MG63 (cell line): ENCODE data around the gene GLMP. TPM values are rescaled to one million over a fixed set of nuclear protein-coding genes. Genes with fewer than 3 reads are reported as not detected.
"Not testable (repeated sequence)": the region's sequence is repeated elsewhere in the genome, so short reads cannot be mapped to it uniquely, and the experiment has no call there.

Experiments used
- DNase-seq: peaks from one replicate; pipeline ENCODE4 v3.0.0-alpha.2; 2020
- H3K27me3 ChIP-seq: fragments of 250-450 bp; sonication (Bioruptor Pico); 2 replicates; pipeline ENCODE4 v1.5.1; 2020; ENCODE audit warnings: mild to moderate bottlenecking, moderate library complexity
- H3K36me3 ChIP-seq: fragments of 250-450 bp; sonication (Bioruptor Pico); 2 replicates; pipeline ENCODE4 v1.5.1; 2020; ENCODE audit warnings: mild to moderate bottlenecking, moderate library complexity
- H3K4me3 ChIP-seq: fragments of 250-450 bp; sonication (Bioruptor Pico); 2 replicates; pipeline ENCODE4 v1.5.1; 2020; ENCODE audit warnings: mild to moderate bottlenecking, moderate library complexity
- H3K9me3 ChIP-seq: fragments of 250-450 bp; sonication (Bioruptor Pico); 2 replicates; pipeline ENCODE4 v1.5.1; 2020; ENCODE audit warnings: mild to moderate bottlenecking, moderate library complexity
- total RNA-seq: library from RNA; depleted of rRNA; stranded (reverse); fragments of >200 nt; shearing (Covaris generic); gene quantifications from 2 replicates; pipeline ENCODE4 v1.2.3, GENCODE V29; 2014; ENCODE audit warnings: low replicate concordance; rRNA removed

GLMP gene
- total RNA-seq = 2.9 and 8.7 TPM in 2 replicates

- H3K9me3 ChIP-seq = no peaks in the 10 kb centered on the region
Measured at GRCh38 chr1:156295391-156295947, at the start of gene GLMP. Gene GLMP (minus strand): TSS chr1:156295679. CDS start chr1:156295645, 34 bp downstream.

GRCh38 chr1:156344409-156344808, 48.9 kb upstream of the GLMP start:
- Histone ChIP-seq H3K27me3 (no peaks in the 10 kb centered on the region; the same call in none of the 2 replicates), H3K9me3 (no peaks in the 10 kb centered on the region), H3K4me3 (no peak overlapping the region), H3K36me3 (no peaks in the 10 kb centered on the region)
- DNase-seq = no peak

More at GRCh38 chr1:156295391-156295947, at the start of gene GLMP:
- H3K4me3 ChIP-seq = peak within 1 kb of the TSS; percentile 45
- no peaks in the 10 kb centered on the region for H3K27me3 ChIP-seq
- H3K36me3 ChIP-seq = peaks cover 6% of the 10 kb centered on the region
- DNase-seq = peak; percentile 29

- DNase-seq = no peak
Measured at GRCh38 chr1:156342166-156342955, 46.9 kb upstream of the GLMP start.

GRCh38 chr1:156338180-156338976, 42.9 kb upstream of the GLMP start, which contains the start of the genes CCT3 and TSACC:
Gene CCT3 (minus strand): TSS chr1:156338292. CDS start chr1:156338184, 108 bp downstream.
Gene TSACC (plus strand): TSS chr1:156338526. CDS start chr1:156339758, 1,232 bp downstream.
- Histone ChIP-seq H3K9me3 (no peaks in the 10 kb centered on the region), H3K27me3 (no peaks in the 10 kb centered on the region)
- peak; percentile 100 for DNase-seq

More at GRCh38 chr1:156342166-156342955, 46.9 kb upstream of the GLMP start:
- Histone ChIP-seq H3K36me3 (no peaks in the 10 kb centered on the region; the same call in 1 of the 2 replicates), H3K9me3 (no peaks in the 10 kb centered on the region), H3K27me3 (no peaks in the 10 kb centered on the region; the same call in 1 of the 2 replicates), H3K4me3 (no peak overlapping the region)

GRCh38 chr1:156337888-156338179, 42.4 kb upstream of the GLMP start:
- Histone ChIP-seq H3K4me3 (peak overlapping the region; percentile 80), H3K36me3 (peaks cover 42% of the 10 kb centered on the region), H3K9me3 (no peaks in the 10 kb centered on the region), H3K27me3 (no peaks in the 10 kb centered on the region)
- DNase-seq = no peak

More at GRCh38 chr1:156338180-156338976, 42.9 kb upstream of the GLMP start, which contains the start of the genes CCT3 and TSACC:
- H3K36me3 ChIP-seq = peaks cover 37% of the 10 kb centered on the region
- H3K4me3 ChIP-seq = peak within 1 kb of the TSS; percentile 80

- Histone ChIP-seq H3K4me3 (peak overlapping the region; percentile 80), H3K9me3 (no peaks in the 10 kb centered on the region), H3K36me3 (peaks cover 48% of the 10 kb centered on the region), H3K27me3 (no peaks in the 10 kb centered on the region)
- DNase-seq = peak; percentile 16
Measured at GRCh38 chr1:156337052-156337887, 41.8 kb upstream of the GLMP start.

GRCh38 chr1:156336242-156336641, 40.8 kb upstream of the GLMP start:
- Histone ChIP-seq H3K9me3 (no peaks in the 10 kb centered on the region), H3K36me3 (peaks cover 58% of the 10 kb centered on the region), H3K4me3 (peak overlapping the region; percentile 80), H3K27me3 (no peaks in the 10 kb centered on the region)
- DNase-seq = no peak

- not testable (repeated sequence) for H3K9me3 ChIP-seq, H3K4me3 ChIP-seq, H3K27me3 ChIP-seq
- H3K36me3 ChIP-seq = peaks cover 86% of the 10 kb centered on the region
- DNase-seq = peak; percentile 33
Measured at GRCh38 chr1:156323179-156323578, 27.7 kb upstream of the GLMP start.

- Histone ChIP-seq H3K4me3 (no peak overlapping the region), H3K9me3 (no peaks in the 10 kb centered on the region), H3K36me3 (peaks cover 95% of the 10 kb centered on the region), H3K27me3 (no peaks in the 10 kb centered on the region)
- no peak for DNase-seq
Measured at GRCh38 chr1:156320560-156320959, 25.1 kb upstream of the GLMP start.

- no peak for DNase-seq
- Histone ChIP-seq H3K9me3 (no peaks in the 10 kb centered on the region), H3K27me3 (no peaks in the 10 kb centered on the region), H3K4me3 (no peak overlapping the region), H3K36me3 (peaks cover 97% of the 10 kb centered on the region)
Measured at GRCh38 chr1:156319664-156320063, 24.2 kb upstream of the GLMP start.

GRCh38 chr1:156316909-156317308, 21.4 kb upstream of the GLMP start:
- Histone ChIP-seq H3K27me3 (no peaks in the 10 kb centered on the region), H3K9me3 (no peaks in the 10 kb centered on the region), H3K36me3 (peaks cover 97% of the 10 kb centered on the region), H3K4me3 (no peak overlapping the region)
- no peak for DNase-seq

- H3K9me3 ChIP-seq = no peaks in the 10 kb centered on the region
- H3K4me3 ChIP-seq = no peak overlapping the region
- no peaks in the 10 kb centered on the region for H3K27me3 ChIP-seq
- H3K36me3 ChIP-seq = peaks cover 96% of the 10 kb centered on the region
- peak; percentile 90 for DNase-seq
Measured at GRCh38 chr1:156310962-156311361, 15.5 kb upstream of the GLMP start.

- Histone ChIP-seq H3K36me3 (peaks cover 89% of the 10 kb centered on the region), H3K27me3 (no peaks in the 10 kb centered on the region), H3K4me3 (no peak overlapping the region), H3K9me3 (no peaks in the 10 kb centered on the region)
- no peak for DNase-seq
Measured at GRCh38 chr1:156308078-156308477, 12.6 kb upstream of the GLMP start.

- Histone ChIP-seq H3K4me3 (no peak overlapping the region), H3K9me3 (no peaks in the 10 kb centered on the region), H3K27me3 (no peaks in the 10 kb centered on the region), H3K36me3 (peaks cover 65% of the 10 kb centered on the region)
- no peak for DNase-seq
Measured at GRCh38 chr1:156305215-156305614, 9.7 kb upstream of the GLMP start.

- no peak for DNase-seq
- Histone ChIP-seq H3K36me3 (peaks cover 45% of the 10 kb centered on the region), H3K9me3 (no peaks in the 10 kb centered on the region), H3K27me3 (no peaks in the 10 kb centered on the region), H3K4me3 (no peak overlapping the region)
Measured at GRCh38 chr1:156303241-156303640, 7.8 kb upstream of the GLMP start.

- Histone ChIP-seq H3K27me3 (no peaks in the 10 kb centered on the region), H3K4me3 (no peak within 1 kb of the TSS), H3K9me3 (no peaks in the 10 kb centered on the region), H3K36me3 (peaks cover 10% of the 10 kb centered on the region)
- no peak for DNase-seq
Measured at GRCh38 chr1:156298852-156299357, 3.4 kb upstream of the GLMP start, which contains the start of gene VHLL. Gene VHLL (minus strand): TSS chr1:156299307. CDS start chr1:156299189, 118 bp downstream.
